Stimulated activated CD8-positive, alpha-beta memory T cell treated with anti-CD3 and anti-CD28 coated beads, Interleukin-7, amount 100 ng/mL, for 24 hours (primary cell): ENCODE data around the gene TNFRSF4.
"Not testable (repeated sequence)": the region's sequence is repeated elsewhere in the genome, so short reads cannot be mapped to it uniquely, and the experiment has no call there.

Experiments used
- DNase-seq: peaks from one replicate; pipeline ENCODE4 v3.0.0-alpha.2; 2020; ENCODE audit warnings: low read depth

The TNFRSF4 gene

DNA sequence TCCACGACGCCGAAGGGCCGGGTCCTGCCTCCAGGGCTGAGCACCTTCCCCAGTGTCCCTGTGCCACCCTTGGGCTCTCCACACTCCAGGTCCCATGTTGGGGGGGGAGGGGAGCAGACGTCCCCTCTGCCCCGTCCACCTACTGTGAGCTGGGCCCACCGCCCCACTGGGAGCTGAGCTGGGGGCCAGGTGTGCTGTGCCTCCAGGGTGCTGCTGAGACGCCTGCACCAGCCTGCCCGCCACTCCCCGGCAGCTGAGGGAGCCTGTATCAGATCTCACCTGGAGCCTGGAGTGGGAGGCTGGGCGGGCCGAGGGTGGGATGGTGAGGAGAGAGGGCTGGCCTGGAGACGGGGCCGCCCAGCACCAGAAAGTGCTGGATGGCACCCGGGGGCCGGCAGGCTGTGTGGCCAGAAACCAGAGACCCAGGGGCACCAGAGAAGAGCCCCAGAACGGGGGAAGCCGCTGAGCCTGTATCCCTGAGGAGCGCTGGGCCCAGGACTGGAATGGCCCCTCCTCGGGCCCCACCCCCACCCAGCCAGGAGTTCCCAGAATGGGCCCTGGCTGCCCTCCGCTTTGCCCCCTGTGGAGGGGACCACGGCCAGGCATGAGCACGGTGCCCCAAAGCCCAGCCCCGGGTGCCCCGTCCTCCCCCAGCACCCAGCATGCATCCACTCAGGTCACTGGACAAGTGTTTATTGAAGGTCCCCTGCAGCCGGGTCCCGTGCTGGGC is 11.0 kb downstream of the TNFRSF4 start:
- no peak for DNase-seq

DNA sequence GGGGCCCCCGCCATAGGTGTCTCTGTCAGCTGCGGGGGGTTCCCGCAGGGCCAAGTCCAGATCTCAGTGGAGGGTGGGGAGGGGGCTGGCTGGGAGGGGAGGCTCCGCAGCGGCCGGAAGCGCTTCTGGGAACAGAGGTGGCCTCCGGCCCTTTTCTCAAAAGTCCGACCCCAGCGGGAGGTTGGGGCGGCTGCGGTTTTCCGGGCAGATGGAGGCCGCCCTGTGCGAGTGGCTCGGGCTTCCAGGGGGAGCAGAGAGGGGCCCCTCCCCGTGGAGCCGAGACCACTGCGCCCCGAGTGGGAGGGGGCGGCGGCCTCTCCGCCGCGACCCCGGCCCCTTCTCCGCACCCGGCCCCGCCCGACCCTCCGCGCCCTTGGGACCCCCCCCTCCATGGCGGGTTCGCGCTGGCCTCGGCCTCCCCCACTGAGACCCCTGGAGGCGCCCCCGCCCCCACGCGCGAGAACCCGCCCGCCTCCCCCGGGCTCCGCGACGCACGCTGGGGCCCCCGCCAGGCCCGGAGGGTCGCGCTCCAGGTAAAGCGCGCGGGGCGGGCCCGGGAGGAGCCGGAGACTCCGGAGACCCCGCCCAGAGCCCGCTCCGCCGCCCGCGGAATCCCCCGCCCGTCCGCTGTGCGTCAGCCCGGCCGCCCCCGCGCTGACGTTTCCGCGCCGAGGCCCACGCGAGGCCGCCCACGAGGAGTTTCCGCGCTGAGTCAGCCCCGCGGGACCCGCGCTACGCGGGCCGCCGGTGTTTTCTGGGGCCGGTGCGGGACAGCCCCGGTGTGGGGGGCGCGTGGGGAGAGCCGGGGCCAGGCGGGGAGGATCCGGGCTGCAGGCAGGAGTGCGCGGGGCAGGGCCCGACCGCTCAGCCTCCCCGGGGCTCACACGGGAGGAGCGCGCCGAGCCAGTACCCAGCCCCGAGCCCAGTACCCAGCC is 12.8 kb downstream of the TNFRSF4 start:
- peak; percentile 61 for DNase-seq

DNA sequence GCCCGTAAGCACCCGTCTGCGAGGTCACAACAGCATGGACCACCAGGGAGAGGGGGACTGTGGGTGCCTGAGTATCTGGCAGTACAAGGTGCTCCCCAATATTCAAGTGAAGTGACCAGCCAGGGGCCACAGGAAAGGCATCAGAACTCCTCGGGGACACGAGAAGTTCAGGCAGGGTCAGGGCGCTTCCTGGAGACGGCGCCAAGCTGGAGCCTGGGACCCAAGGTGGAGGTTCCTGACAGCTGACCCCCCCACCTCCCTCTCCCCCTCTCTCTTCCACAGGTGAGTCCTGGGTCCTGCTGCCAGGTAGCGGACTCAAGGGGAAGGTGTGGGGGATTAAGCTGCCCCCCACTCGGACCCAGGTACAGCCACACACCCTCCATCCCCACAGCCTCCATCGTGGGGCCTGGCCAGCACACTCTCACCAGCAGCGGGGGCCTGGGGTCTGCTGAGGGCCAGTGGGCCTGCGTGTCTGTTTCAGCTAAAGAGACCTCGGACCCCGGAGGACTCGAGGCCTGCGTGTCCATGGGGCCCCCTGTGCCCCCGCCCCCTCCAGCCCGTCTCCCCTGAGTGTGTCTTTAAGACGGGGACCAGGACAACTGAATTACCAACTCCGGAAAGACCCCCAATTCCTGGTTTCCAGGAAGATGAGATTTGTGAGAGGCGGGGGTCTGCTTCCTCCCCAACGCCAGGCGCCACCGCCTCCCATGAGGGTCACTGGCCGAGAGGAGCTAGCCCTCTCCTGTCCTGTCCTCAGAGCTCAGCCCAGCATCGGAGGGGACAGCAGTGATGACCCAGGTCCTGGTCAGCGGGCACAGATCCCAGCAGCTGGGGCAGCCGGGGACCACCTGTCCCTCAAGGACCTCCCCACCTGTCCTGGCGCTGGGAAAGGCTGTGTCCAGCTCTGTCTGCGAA is 13.7 kb downstream of the TNFRSF4 start:
- no peak for DNase-seq

DNA sequence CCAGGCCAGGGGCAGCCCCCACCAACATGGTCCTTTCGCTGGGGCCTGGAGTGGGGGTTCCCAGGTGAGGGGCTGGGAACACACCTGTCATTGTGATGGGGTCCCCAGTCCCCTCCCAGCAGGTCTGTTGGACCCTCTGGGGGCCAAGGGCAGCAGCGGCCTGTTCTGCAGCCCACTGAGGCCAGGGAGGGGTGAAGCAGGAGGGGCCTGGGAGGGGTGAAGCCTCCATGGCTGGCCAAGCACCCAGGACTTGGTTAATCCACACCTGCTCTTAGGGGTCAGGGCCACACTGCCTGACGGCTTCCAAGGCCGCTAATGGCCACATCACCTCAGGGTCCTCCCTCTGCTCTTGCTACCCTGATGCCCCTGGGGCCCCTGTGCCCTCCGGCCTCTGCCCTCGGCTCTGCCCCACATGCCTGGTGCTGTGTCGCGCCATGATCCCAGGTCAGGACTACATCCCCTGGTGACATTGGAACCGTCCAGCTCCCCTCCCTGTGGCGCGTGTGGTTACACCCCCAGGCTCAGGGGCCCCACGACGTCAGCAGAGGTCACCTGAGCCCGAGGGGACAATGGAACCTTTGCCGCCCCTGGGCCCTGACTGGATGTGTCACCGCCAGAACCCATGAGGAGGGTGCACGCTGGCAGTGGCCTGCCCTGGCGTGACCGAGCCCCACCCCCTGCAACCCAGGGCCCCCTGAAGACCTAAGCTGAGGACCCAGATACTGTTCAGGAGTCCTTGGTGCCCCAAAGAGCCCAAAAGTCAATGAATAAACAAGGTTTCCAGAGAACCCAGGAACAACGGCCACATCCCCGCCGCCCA is 14.6 kb downstream of the TNFRSF4 start:
- DNase-seq = no peak

DNA sequence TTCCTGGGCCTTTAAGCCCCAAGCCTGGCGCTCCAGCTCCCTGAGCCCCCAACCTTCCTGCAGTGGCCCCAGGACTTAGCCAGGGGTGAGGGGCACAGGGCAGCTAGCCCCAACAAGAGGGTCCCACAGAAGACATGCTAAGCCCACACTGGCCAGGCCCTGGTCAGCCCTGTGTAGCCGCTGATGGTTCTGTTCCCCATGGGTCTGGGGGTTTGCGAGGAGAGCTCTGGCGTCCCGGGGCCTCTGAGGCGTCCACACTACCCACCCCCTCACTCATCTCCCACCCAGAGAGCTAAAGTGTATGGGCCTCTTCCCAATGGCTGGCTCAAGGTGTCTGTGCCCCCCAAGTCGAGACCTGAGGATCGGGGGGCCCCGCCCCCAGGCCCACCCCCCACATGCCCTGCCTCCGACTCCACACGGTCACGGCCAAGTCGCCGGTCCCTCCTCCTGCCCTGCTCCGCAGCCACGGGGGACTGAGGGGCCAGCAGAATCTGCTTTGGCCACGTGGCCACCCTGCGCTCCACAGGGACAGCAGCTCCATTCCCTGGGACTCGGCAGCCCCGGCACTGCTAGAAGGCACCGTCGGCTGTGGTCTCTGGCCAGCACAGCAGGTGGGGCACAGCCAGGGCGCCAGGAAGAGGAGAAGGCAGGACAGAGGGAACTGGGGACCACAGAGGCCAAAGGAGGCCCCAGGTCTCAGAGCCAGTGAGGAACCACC is 15.4 kb downstream of the TNFRSF4 start:
- DNase-seq = no peak

DNA sequence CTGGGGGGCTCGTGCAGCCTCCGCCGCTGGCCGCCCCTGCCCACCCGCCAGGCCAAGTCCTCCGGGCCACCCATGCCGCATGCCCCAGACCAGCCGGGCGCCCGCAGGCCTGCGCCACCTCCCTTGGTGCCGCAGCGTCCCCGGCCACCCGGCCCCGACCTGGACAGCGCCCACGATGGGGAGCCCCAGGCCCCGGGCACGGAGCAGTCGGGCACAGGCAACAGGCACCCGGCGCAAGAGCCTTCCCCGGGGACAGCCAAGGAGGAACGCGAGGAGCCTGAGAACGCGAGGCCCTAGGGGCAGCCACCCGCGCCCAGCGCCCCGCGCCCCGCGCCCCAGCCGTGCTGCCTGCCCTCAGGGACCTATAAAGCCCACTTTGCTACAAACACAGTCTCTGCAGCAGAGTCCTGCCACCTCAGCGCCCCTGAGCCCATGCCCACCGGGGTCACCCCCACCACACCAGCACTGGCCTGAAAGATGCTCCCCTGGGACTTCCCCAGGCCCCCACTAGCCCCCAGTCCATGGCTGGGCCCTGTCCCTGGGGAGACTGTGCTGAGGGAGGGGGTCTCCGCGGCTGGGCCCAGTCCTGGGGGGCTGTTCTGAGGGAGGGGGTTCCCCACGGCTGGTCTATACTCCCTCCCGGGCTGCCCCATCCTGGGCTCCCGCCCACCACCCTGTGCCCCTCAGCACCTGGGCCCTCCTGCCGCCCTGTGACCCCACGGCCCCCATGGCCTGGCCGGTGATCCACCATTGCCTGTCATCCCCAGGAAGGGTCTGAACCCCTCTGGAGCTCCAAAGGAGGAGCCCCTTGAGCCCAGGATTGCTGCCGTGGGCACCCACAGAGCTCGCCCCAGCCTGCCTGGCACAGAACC is 16.2 kb downstream of the TNFRSF4 start:
- no peak for DNase-seq

DNA sequence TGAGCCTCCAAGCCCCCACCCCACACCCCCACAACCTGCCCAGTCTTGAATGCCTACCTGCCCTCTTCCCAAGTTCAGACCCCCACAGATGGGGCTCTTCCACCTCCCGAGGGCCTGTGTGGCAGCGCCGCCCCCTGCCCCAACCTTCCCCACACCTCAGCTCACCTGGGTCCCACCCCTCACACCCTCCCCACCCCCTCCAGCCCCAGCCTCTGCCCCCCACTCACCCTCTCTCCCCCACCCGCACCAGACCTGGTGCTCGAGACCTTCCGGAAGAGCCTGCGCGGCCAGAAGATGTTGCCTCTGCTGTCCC is 16.8 kb downstream of the TNFRSF4 start:
- DNase-seq = no peak

DNA sequence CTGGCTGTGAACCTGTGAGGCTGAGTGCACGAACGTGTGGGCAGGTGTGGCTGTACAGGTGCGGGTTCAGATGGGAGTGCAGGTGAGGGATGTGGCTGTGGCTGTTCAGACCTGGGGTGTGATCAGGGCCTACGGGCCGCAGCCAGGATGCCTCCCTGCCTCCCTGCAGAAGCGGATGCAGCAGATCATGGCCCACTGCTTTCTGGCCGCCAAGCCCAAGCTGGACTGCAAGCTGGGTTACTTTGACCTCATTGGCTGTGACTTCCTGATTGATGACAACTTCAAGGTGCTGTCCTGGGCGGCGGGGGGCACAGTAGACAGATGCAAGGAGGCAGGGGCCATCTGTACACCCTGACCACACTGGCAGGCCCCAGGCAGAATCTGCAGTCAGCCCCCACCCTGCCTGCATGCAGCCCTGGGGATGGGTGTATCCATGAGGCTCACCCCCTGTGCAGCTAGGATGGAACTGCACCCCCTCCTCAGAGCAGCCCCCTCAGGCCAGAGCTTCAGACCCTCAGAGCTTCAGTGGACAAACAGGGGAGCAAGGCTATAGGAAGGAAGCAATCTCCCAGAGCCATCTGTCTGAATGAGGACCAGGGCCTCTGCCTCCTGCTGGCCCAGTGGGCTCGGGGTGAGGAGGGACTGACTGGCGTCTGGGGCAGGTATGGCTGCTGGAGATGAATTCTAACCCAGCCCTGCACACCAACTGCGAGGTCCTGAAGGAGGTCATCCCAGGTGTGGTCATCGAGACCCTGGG is 17.3 kb downstream of the TNFRSF4 start:
- no peak for DNase-seq

DNA sequence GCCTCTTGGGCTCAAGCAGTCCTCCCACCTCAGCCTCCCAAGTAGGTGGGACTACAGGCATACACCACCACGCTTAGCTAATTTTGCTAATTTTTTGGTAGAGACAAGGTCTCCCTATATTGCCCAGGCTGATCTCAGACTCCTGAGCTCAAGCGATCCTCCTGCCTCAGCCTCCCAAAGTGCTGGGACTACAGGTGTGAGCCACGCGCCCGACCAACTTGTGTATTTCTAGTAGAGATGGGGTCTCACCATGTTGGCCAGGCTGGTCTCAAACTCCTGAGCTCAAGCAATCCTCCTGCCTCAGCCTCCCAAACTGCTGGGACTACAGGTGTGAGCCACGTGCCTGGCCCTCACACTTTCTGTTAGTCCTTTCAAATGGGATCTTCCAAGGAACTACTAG is 18.2 kb downstream of the TNFRSF4 start:
- DNase-seq = not testable (repeated sequence)

DNA sequence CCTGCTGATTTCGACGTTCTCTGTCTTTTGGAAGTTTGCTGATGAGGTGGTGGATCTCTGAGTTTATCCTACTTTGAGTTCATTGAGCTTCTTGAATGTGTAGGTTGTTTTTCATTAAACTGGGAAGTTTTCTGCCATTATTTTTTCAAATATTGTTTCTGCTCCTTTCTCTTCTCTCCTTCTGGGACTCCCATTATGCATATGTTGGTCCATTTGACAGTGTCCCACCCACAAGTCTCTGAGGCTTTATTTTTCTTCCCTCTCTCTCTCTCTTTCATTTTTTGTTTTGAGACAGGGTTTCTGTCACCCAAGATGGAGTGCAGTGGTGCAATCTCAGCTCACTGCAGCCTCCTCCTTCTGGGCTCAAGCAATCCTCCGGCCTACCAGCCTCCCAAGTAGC is 19.2 kb downstream of the TNFRSF4 start:
- no peak for DNase-seq

DNA sequence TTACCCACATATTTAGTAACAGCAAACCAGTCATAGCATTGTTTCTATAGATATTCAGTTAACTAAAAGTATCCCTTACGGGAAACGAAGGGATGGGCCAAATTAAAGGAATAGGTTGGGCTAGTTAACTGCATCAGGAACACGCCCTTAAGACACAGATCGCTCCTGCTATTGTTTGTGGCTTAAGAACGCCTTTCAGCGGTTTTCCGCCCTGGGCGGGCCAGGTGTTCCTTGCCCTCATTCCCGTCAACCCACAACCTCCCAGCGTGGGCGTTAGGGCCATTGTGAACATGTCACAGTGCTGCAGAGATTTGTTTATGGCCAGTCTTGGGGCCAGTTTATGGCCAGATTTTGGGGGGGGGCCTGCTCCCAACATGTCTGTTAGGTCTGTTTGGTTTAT is 22.2 kb downstream of the TNFRSF4 start:
- no peak for DNase-seq

DNA sequence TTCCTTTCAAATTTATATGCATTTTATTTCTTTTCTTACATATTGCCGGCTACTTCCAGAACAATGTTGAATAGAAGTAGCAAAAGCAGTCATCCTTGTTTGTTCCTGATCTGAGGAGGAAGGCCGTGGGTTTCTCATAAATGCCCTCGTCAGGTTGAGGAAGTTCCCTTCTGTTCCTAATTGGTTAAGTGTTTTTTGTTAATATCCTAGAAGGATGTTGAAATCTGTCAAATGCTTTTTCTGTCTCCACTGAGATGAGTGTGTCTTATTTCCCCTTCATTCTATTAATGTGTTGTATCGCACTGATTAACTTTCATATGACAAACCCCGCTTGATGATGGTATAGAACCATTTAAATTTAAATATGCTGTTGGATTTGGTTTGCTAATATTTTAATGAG is 24.8 kb downstream of the TNFRSF4 start:
- no peak for DNase-seq

DNA sequence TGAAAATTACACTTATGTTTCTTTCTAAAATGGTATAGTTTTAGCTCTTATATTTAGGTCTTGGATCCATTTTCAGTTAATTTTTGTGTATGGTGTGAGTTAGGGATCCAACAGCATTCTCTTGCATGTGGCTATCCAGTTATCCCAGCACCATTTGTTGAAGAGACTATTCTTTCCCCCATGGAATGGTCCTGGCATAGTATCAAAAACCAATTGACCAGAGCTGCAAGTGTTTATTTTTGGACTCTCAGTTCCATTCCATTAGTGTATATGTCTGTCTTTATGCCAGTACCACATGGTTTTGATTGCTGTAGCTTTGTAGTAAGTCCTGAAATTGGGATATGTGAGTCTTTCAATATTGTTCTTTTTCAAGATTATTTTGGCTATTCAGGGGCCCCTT is 26.0 kb downstream of the TNFRSF4 start:
- no peak for DNase-seq

DNA sequence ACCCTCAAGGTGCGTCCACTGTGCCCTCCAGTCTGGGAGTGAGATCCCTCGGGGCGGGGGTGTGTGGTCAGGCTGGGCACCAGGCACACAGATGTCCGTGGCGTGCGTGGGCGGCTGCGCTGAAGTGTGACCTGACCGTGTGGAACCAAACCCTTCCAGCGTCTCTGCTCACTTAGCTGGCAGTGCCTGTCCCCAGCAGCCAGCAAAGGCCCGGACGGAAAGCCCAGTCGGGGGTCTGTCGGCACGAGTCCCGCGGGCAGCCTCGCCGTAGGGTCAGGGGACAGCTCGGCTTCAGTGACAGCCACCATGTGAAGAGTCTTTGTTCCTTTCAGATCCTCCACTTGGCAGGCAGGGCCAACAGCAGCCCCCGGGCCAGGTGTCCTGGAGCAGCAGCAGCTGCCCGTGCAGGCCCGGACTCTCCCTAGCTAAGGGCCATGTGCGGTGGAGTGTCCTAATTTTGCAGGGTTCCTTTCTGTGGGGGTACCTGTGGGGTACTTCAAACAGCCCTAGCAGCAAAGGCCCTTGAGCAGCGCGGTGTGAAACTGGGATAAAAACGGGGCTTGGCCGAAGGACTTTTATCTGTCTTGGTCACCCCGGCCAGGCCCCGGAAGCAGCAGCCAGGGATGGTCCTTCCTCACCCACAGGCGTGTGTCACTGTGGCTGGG is 28.7 kb downstream of the TNFRSF4 start:
- no peak for DNase-seq

DNA sequence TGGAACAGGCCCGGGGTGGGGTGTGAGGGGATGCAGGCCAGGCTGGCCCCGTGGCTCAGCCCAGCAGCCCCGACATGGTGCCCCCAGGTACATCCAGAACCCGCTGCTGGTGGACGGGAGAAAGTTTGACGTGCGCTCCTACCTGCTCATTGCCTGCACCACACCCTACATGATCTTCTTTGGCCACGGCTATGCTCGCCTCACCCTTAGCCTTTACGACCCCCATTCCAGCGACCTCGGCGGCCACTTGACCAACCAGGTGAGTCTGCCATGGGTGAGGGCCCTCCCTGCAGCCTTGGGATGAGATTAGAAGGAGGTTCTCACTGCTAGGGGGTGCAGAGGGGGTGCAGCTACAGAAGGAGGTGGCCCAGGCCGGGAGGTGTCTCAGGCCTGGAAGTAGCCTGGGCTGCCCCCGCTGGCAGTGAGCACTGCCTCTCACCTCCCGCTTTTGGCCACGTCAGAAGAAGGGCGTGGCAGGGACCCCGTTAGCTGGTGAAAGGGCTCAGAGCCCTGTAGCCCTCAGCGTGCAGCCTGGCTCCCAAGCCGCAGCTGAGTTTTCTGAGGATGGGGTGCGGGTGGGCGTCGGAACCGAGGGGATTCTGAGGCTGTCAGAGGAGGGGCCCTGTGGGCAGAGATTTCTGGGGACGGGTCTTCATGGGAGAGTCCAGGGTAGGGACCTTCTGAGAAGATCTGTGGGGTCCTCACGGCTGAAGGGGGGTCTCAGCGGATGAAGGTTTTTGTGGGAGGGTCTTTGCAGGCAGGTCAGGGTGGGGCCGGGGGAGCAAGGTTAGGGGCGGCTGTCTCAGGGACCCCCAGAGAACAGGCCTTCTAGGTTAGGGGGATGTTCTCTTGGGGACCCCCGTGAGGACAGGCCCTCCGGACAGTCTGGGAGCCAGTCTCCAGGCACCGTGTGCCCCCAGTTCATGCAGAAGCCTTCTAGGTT is 29.8 kb downstream of the TNFRSF4 start:
- DNase-seq = no peak

DNA sequence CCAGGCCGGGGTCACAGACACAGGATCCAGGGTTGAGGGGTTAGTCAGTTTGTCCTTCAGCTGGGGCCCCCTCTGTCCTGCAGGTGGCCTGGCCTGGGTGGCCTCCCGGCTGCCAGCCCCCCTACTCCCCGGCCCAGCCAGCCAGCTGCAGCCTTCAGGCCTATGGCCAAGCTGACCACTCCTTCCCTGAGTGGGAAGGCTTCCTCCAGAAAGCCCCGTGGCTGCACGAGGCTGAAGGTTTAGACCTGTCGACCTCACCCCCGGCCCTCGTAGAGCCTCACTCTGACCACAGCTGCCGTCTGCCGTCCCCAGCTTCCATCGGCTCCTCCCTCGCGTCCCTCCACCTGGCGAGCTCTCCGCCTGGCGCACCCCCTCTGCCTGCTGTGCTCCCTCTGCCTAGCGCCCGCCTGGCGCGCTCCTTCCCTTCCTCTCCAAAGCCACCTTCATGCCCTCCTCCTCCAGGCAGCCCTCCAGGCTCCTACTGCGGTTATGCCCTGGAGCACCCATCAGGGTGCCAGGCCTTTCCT is 30.7 kb downstream of the TNFRSF4 start:
- no peak for DNase-seq
